CD4-positive, alpha-beta T cell treated with Interleukin-6 at 100 ng/mL for 8 hours (primary cell): Measurements from ENCODE around the gene UBTFL1.
"Not testable (repeated sequence)": the region's sequence is repeated elsewhere in the genome, so short reads cannot be mapped to it uniquely, and the experiment has no call there.

Source experiments
- DNase-seq: peaks from one replicate; pipeline ENCODE4 v3.0.0-alpha.2; 2020; ENCODE audit warnings: mixed read lengths, low spot score

UBTFL1 gene

GRCh38 chr11:90085650-90086049 lies at the start of gene UBTFL1:
UBTFL1 (plus strand) TSS chr11:90085950; CDS start chr11:90085950, 0 bp downstream.
- not testable (repeated sequence) for DNase-seq

GRCh38 chr11:90051591-90052209 lies 34.0 kb upstream of the UBTFL1 start:
- DNase-seq: not testable (repeated sequence)

GRCh38 chr11:90052311-90052710 lies 33.4 kb upstream of the UBTFL1 start:
- DNase-seq: not testable (repeated sequence)

- DNase-seq: not testable (repeated sequence)
Measured at GRCh38 chr11:90053545-90053944, 32.2 kb upstream of the UBTFL1 start.

GRCh38 chr11:90088731-90089130 lies 3.0 kb downstream of the UBTFL1 start:
- DNase-seq: not testable (repeated sequence)

GRCh38 chr11:90095230-90095924 lies 9.6 kb downstream of the UBTFL1 start:
- not testable (repeated sequence) for DNase-seq

GRCh38 chr11:90098261-90098660 lies 12.5 kb downstream of the UBTFL1 start:
- DNase-seq: not testable (repeated sequence)

GRCh38 chr11:90100431-90100830 lies 14.7 kb downstream of the UBTFL1 start:
- no peak for DNase-seq

- DNase-seq: no peak
Measured at GRCh38 chr11:90113541-90113940, 27.8 kb downstream of the UBTFL1 start.

- no peak for DNase-seq
Measured at GRCh38 chr11:90120191-90120590, 34.4 kb downstream of the UBTFL1 start.

GRCh38 chr11:90124371-90124770 lies 38.6 kb downstream of the UBTFL1 start:
- no peak for DNase-seq

GRCh38 chr11:90124946-90125345 lies 39.2 kb downstream of the UBTFL1 start:
- no peak for DNase-seq

GRCh38 chr11:90133560-90134477 lies 48.1 kb downstream of the UBTFL1 start:
- no peak for DNase-seq

GRCh38 chr11:90134478-90135003 lies 48.8 kb downstream of the UBTFL1 start, which contains the start of gene NAALAD2:
NAALAD2 (plus strand) TSS chr11:90134663; CDS start chr11:90134759, 96 bp downstream.
- DNase-seq: no peak

- no peak for DNase-seq
Measured at GRCh38 chr11:90135016-90135415, 49.3 kb downstream of the UBTFL1 start.
